Medulla oblongata (tissue), 1 donor: ENCODE results near the gene KLF15.
A peak's percentile ranks its signal among the peaks of the same experiment; 100 is the strongest.
"Not testable (repeated sequence)": the region's sequence is repeated elsewhere in the genome, so short reads cannot be mapped to it uniquely, and the experiment has no call there.

Source experiments
- DNase-seq: peaks from one replicate; pipeline ENCODE4 v3.0.0-alpha.2; 2015; ENCODE audit errors: extremely low spot score

The KLF15 gene

DNA sequence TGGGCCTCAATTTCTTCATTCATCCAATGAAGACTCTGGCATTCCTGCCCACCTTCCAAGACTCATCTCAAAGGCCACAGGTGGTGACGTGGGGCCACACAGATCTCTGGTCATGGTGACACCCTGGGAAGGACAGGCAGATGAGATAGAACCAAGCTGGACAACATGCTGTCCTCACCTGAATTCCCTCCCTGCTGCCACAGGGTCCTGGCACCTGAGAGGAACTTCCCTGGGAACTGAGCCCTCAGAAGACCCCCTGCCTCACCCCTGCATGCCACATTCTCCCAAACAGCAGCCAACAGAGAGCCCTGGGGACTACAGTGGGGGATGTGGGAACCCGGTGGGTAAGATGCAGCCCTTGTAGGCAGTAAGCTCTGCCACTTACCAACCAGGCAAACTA lies 10.7 kb downstream of the KLF15 start:
- DNase-seq = no peak

DNA sequence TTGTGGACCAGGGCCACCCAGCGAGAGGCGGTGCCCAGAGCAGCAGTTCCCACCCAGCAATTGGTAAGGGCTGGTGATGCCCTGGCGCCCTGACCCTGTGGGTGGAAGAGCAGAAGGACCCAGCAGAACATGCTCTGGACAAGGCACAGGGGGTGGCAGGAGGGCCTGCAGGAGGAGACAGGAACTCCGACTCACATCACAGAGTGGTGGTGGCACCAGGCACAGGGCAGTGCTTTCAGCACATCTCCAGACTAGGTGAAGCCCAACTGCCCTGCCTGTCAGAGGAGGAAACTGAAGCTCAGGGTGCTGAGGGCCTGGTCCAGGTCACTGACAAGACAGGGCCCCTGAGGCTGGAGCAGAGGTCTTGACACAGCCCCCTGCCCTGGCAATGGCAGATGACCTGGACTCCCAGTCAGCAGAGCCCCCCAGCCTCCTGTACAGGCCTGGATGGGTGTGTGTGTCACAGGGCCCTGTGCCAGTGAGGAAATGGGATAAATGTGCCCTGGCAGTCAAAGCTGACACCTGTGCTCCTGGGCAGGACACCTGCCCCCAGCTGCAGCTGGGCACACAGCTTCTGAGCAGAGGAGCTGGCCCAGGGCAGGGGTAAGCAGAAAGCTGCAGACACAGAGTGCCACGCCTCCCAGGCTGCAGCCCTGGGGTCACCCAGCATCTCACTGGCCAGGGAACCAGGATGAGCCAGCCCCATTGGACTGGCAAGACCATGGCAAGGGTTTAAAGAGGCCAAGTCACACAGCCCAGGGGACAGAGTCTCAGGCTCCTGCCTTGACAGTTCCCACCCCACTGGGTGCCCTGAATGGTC lies 11.4 kb downstream of the KLF15 start:
- no peak for DNase-seq

DNA sequence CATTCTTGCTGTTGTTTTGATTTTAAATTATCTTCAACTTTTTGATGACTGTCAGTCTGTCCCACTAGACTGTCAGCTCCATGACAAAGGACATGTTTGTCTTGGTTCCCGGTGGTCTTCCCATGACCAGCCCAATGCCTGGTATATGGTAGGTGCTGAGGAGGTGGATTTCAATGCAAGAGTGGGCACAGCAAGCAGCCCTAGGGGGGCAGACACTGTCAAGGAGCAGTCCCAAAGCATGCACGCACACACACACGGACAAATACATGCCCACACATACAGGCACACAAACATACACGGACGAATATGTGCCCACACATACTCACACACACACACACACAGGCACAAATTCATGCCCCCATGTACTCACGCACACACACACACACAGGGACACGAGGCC lies 12.0 kb downstream of the KLF15 start:
- no peak for DNase-seq

DNA sequence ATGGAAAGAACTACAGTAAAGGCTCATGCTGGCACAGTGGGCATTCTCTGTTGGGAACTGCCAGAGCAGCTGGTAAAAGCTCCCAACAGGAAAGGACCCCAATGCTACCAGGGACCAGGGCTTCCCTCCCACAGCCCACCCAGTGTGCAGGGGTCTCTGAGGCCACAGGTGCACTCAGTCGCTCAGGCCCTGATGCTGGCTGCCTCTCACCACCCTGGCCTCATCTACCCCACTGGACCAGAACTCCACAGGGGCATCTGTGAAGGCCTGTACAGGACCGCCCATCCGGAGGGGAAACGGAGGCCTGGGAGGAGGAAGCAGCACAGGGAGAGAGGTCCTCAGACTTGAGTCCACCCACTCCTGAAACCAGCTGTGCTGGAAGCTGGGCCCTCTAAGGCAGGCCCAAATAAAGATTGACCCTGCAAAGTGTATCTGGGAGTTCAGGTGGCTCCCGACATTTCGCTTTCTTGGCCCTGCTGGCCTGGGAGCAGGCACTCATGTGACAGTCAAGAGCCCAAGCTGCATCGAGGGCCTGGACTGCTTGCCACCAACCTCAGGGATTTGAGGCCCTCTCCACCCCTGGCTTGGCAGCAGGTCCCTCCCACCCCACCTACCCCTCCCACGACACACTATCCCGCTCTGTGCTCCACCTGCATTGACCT lies 12.7 kb downstream of the KLF15 start:
- no peak for DNase-seq

GRCh38 chr3:126343649-126344035 lies 13.6 kb downstream of the KLF15 start:
- no peak for DNase-seq

GRCh38 chr3:126342991-126343648 lies 14.1 kb downstream of the KLF15 start:
- no peak for DNase-seq

- DNase-seq = no peak
Measured at GRCh38 chr3:126342211-126342610, 15.0 kb downstream of the KLF15 start.

DNA sequence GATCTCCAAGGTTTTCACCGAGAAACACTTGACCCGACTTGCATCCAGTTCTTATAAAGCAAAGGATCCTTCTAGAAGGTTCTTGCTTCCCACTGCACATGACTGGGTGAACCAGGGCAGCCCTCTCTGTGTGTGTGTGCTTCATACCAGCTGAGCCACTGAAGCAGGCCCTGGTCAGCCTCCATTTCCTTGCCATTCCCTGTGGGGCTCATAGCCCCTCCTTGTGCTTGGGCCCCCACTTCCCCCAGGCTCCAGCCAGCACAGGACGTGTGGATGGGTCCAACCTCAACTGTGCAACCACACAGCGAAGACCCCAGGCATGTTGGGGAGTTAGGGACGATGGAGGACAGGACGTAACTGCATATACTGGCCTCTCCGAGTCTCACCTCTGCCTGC lies 15.5 kb downstream of the KLF15 start:
- no peak for DNase-seq

- DNase-seq = no peak
Measured at GRCh38 chr3:126340943-126341754, 16.1 kb downstream of the KLF15 start.

- DNase-seq = no peak
Measured at GRCh38 chr3:126340596-126340942, 16.6 kb downstream of the KLF15 start.

- no peak for DNase-seq
Measured at GRCh38 chr3:126340081-126340511, 17.1 kb downstream of the KLF15 start.

DNA sequence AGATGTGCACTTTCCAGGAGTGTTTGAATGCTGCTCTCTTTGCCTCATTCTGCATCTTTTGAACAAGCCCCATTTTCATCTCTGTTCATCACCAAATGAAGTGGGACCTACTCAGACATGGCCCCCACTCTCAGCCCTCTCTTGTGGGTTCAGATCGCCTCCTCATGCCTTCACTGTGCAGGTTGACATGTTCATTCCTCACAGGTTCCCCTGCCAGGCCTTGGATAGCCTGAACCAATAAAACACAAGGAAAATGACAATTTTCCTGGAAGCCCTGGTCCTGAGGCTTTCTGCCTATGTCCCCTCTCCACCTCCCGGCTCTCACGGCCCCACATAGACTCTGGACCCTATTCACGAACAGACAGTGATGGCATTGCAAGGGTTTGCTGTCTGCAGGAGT lies 17.7 kb downstream of the KLF15 start:
- DNase-seq = no peak

DNA sequence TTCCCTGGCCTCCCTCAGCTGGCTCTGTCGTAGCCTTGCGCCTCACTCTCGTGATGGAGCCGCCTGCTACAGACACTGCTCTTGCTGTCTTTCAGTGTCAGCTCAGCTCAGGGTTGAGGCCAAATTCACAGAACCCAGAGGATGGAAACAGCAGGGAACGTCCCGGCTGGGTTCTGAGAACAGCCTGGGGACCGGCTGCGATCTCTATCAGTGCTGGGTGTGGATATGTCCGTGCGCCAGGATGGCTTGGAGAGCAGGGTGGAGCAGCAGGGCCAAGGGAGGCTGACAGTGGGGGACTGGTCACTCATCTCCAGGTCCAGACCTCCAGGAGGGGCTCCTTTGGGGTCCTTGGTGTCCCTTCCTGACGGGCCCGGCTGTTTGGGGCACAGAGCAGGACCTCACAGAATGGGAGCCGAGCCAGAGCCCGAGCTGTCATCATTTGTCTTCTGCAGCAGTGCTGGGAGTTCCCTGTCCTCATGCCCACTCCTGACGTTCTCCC lies 18.4 kb downstream of the KLF15 start:
- DNase-seq = peak; percentile 12

DNA sequence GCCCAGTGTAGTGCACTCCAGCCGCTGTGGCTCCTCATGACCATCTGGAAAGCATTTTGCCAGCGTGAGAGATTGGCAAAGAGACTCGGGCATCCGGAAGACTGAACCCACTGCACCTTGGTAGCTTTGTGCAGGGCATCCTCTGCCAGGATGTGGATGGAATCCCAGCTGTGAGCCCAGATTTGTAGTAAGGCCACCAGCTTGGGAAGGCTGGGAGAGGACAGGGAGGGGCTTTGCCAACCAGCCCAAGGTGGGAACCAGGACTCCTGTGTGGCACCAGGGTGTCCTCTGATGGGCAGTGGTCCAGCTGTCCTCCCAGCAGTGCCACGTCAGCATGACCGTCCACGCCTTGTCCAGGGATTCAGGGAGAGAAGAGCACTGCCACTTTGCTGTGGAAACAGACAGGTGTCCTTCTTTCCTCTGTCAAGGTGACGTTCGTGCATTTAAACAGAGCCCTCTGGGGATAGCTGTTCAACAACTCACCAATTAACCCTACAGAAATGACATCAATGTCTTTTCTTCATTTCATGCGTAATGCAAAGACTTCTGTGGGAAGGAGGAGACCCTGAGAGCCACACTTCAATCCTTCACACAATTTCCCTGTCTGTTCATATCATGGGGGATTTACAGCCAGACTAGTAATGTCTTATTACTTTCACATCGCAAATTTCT lies 19.1 kb downstream of the KLF15 start:
- no peak for DNase-seq

GRCh38 chr3:126331812-126332336 lies 25.3 kb downstream of the KLF15 start:
- DNase-seq = not testable (repeated sequence)

GRCh38 chr3:126329927-126330725 lies 27.1 kb downstream of the KLF15 start:
- DNase-seq = no peak

- no peak for DNase-seq
Measured at GRCh38 chr3:126326629-126327028, 30.6 kb downstream of the KLF15 start.

GRCh38 chr3:126322181-126322967 lies 34.8 kb downstream of the KLF15 start:
- DNase-seq = no peak

- DNase-seq = no peak
Measured at GRCh38 chr3:126321490-126321889, 35.7 kb downstream of the KLF15 start.
